B cell (primary cell): ENCODE data around the gene PRLR. TPM values are rescaled to one million over a fixed set of nuclear protein-coding genes. Genes with fewer than 3 reads are reported as not detected.

Experiments used
- ATAC-seq: fragments of 200-7000 bp; cut with Tn5 transposase; one replicate; pipeline ENCODE4 v1.10.0; 2021; ENCODE audit warnings: low read depth, mild to moderate bottlenecking, moderate number of reproducible peaks, moderate library complexity
- CTCF ChIA-PET: fragments of 350-600 bp; sonication (Branson Sonifier 250); formaldehyde crosslinking; loops from one replicate; lab custom pipeline; 2021; ENCODE audit warnings: antibody characterized with exemption, inconsistent platforms; lab: Charles Lee
- POLR2A ChIA-PET: fragments of 350-600 bp; sonication (Branson Sonifier 250); formaldehyde crosslinking; loops from one replicate; lab custom pipeline; 2021; ENCODE audit warnings: antibody characterized with exemption; lab: Charles Lee
- DNase-seq: peaks from one replicate; pipeline ENCODE4 v3.0.0; 2013
- H2AFZ ChIP-seq: 2 replicates; pipeline ENCODE4 v1.6.1; 2012; ENCODE audit warnings: mild to moderate bottlenecking, low read depth, low read length; ENCODE audit not compliant: insufficient read depth, poor library complexity, severe bottlenecking
- H3K27ac ChIP-seq, 2 donors: 1 replicate in 1 of 2; 2 replicates in 1 of 2; pipeline ENCODE4 v1.5.1; 2012 to 2013; ENCODE audit warnings: low read length in 2 of 2, mild to moderate bottlenecking in 2 of 2, moderate library complexity in 1 of 2
- H3K27me3 ChIP-seq, 4 experiments: fragments of 200-600 bp in 1 of 4; sonication (generic) in 1 of 4; replicated peaks in 1 of 4; 1 replicate in 2 of 4; 2 replicates in 2 of 4; pipeline versions ENCODE4 v1.6.1 to v1.7.0; 2013 to 2016; ENCODE audit warnings: low read length in 3 of 4, mild to moderate bottlenecking in 2 of 4, mixed read lengths in 1 of 4, moderate library complexity in 1 of 4; ENCODE audit not compliant: insufficient read depth in 4 of 4, control insufficient read depth in 3 of 4; ENCODE audit errors: control extremely low read depth in 1 of 4
- H3K36me3 ChIP-seq, 2 experiments: replicated peaks in 1 of 2; 1 replicate in 1 of 2; 2 replicates in 1 of 2; pipeline versions ENCODE4 v1.6.1 to v1.7.1; 2013; ENCODE audit warnings: low read length in 1 of 2; ENCODE audit not compliant: insufficient read depth in 2 of 2, control insufficient read depth in 1 of 2; ENCODE audit errors: control extremely low read depth in 1 of 2, extremely low read depth in 1 of 2
- H3K4me1 ChIP-seq, 2 donors: fragments of 200-600 bp in 1 of 2; sonication (generic) in 1 of 2; 1 replicate in 1 of 2; 2 replicates in 1 of 2; pipeline versions ENCODE4 v1.5.1 to v1.6.1; 2013 to 2017; ENCODE audit warnings: low read length in 2 of 2; ENCODE audit not compliant: control insufficient read depth in 2 of 2, insufficient read depth in 2 of 2
- H3K4me2 ChIP-seq: replicated peaks from 2 replicates; pipeline ENCODE3; 2012; ENCODE audit warnings: mild to moderate bottlenecking, low read depth, low read length; ENCODE audit not compliant: poor library complexity, severe bottlenecking
- H3K4me3 ChIP-seq, 5 experiments: fragments of 200-600 bp in 1 of 5; sonication (generic) in 1 of 5; 1 replicate in 3 of 5; 2 replicates in 2 of 5; pipeline versions ENCODE4 v1.5.1 to v1.7.0; 2011 to 2016; ENCODE audit warnings: low read length in 4 of 5, mild to moderate bottlenecking in 4 of 5, low read depth in 2 of 5, control low read depth in 1 of 5, moderate library complexity in 1 of 5; ENCODE audit not compliant: insufficient read depth in 1 of 5; ENCODE audit errors: control extremely low read depth in 1 of 5, extremely low read depth in 1 of 5
- H3K79me2 ChIP-seq: fragments of 200-600 bp; sonication (generic); one replicate; pipeline ENCODE4 v1.6.0; 2016; ENCODE audit warnings: low read length; ENCODE audit not compliant: control insufficient read depth, insufficient read depth
- H3K9ac ChIP-seq: fragments of 200-600 bp; sonication (generic); 2 replicates; pipeline ENCODE4 v1.6.1; 2017; ENCODE audit warnings: mild to moderate bottlenecking, low read length, moderate library complexity
- H3K9me3 ChIP-seq, 3 donors: one replicate each; pipeline versions ENCODE4 v1.6.1 to v1.7.1; 2013; ENCODE audit warnings: low read length in 2 of 3; ENCODE audit not compliant: control insufficient read depth in 2 of 3, insufficient read depth in 1 of 3; ENCODE audit errors: control extremely low read depth in 1 of 3
- H4K20me1 ChIP-seq: 2 replicates; pipeline ENCODE4 v1.6.0; 2012; ENCODE audit warnings: mild to moderate bottlenecking, low read length; ENCODE audit not compliant: insufficient read depth, control insufficient read depth, poor library complexity, severe bottlenecking
- H3K27ac Mint-ChIP-seq: one replicate; pipeline ENCODE4 v1.8.0; 2021; ENCODE audit warnings: mixed read lengths
- H3K27me3 Mint-ChIP-seq: one replicate; pipeline ENCODE4 v1.8.0; 2021; ENCODE audit warnings: mixed read lengths
- H3K4me1 Mint-ChIP-seq: one replicate; pipeline ENCODE4 v1.8.0; 2021; ENCODE audit warnings: mixed read lengths
- H3K4me3 Mint-ChIP-seq: one replicate; pipeline ENCODE4 v1.8.0; 2021; ENCODE audit warnings: mixed read lengths
- H3K9me3 Mint-ChIP-seq: one replicate; pipeline ENCODE4 v1.8.0; 2022; ENCODE audit warnings: mixed read lengths; ENCODE audit not compliant: insufficient read depth
- CTCF ChIP-seq: fragments of 200-600 bp; IDR thresholded peaks from one replicate; pipeline ENCODE4 v1.8.0; 2022; ENCODE audit warnings: antibody characterized with exemption, mild to moderate bottlenecking
- EZH2 ChIP-seq: IDR thresholded peaks from 2 replicates; pipeline ENCODE4 v1.6.1; 2012; ENCODE audit warnings: borderline replicate concordance, low read depth, mild to moderate bottlenecking, moderate library complexity, low read length; ENCODE audit not compliant: insufficient read depth, poor library complexity, severe bottlenecking
- WGBS: methylation state at CpG from one replicate; pipeline ENCODE4 v1.1.5; 2013; ENCODE audit warnings: missing lambda C conversion rate; ENCODE audit not compliant: insufficient coverage; 5-methylcytosine and 5-hydroxymethylcytosine counted together
- intact Hi-C: fragments of 100-400 bp; cut with micrococcal nuclease; formaldehyde crosslinking; loops from one replicate; pipeline ENCODE4 v1.10.0; 2022
- polyA plus RNA-seq: library from polyadenylated mRNA; depleted of rRNA; stranded (reverse); fragments of >200 nt; gene quantifications from 2 replicates; pipeline ENCODE4 v1.2.3, GENCODE V29; 2012
- total RNA-seq, 2 donors: library from RNA; stranded (reverse); fragments of 120-200 nt in 1 of 2; gene quantifications; 1 replicate in 1 of 2; 2 replicates in 1 of 2; pipeline versions ENCODE4 v1.2.3 to v1.2.4, GENCODE V29; 2013 to 2022

PRLR gene
- total and polyA plus RNA-seq, 2 donors (not counting 1 experiment from before 2014, with no cell fraction given) = 0.39 TPM; not detected in 1

GRCh38 chr5:35236770-35237169, 6.5 kb upstream of the PRLR start:
- Histone ChIP-seq H2AFZ (no peak overlapping the region), H3K79me2 (no peaks in the 10 kb centered on the region), H3K4me1 (no peaks in the 10 kb centered on the region), H3K4me2 (no peak overlapping the region), H3K27ac (no peak overlapping the region), H3K9me3 (no peaks in the 10 kb centered on the region), H3K9ac (no peak overlapping the region), H3K27me3 (peaks cover 0 to 4% (median 1%) of the 10 kb centered on the region in 4 experiments), H3K4me3 (no peak overlapping the region), H3K36me3 (no peaks in the 10 kb centered on the region), H4K20me1 (no peaks in the 10 kb centered on the region)
- no peak overlapping the region for H3K4me3 Mint-ChIP-seq
- no peaks in the 10 kb centered on the region for H3K4me1 Mint-ChIP-seq
- H3K27me3 Mint-ChIP-seq = peaks cover 12% of the 10 kb centered on the region
- DNase-seq (no peak), ATAC-seq (no peak)
- CTCF ChIA-PET = no interaction called here
- no peak overlapping the region for H3K27ac Mint-ChIP-seq
- no peaks in the 10 kb centered on the region for H3K9me3 Mint-ChIP-seq
- intact Hi-C loops = no loop called here
- TF ChIP-seq EZH2 = no peak
- TF ChIP-seq CTCF = no peak
- POLR2A ChIA-PET = no interaction called here

GRCh38 chr5:35233601-35234000, 3.3 kb upstream of the PRLR start:
- no peak overlapping the region for H3K27ac Mint-ChIP-seq

More at GRCh38 chr5:35233601-35234000, 3.3 kb upstream of the PRLR start:
- H4K20me1 ChIP-seq = no peaks in the 10 kb centered on the region
- H3K27ac ChIP-seq = no peak overlapping the region
- H3K4me2 ChIP-seq = no peak overlapping the region
- intact Hi-C loops = no loop called here
- Mint-ChIP-seq H3K4me1 (peaks cover 13% of the 10 kb centered on the region), H3K4me3 (no peak overlapping the region), H3K27me3 (peaks cover 35% of the 10 kb centered on the region), H3K9me3 (no peaks in the 10 kb centered on the region)
- H3K27me3 ChIP-seq = peaks cover 0 to 18% (median 12%) of the 10 kb centered on the region in 4 experiments
- no peak overlapping the region for H3K4me3 ChIP-seq
- H3K79me2 ChIP-seq = no peaks in the 10 kb centered on the region
- no peak overlapping the region for H3K9ac ChIP-seq
- TF ChIP-seq EZH2 (no peak), CTCF (no peak)
- ChIA-PET POLR2A (no interaction called here), CTCF (no interaction called here)
- no peaks in the 10 kb centered on the region for H3K36me3 ChIP-seq
- H2AFZ ChIP-seq = no peak overlapping the region
- ATAC-seq = no peak
- H3K4me1 ChIP-seq = peaks cover 9 to 13% of the 10 kb centered on the region in 2 donors
- H3K9me3 ChIP-seq = no peaks in the 10 kb centered on the region
- 92% methylated on average over 8 of the region's 11 CpGs for WGBS
- no peak for DNase-seq
